DOHH2 (cell line): ENCODE results near the gene NOL4L.

ENCODE experiments used
- H3F3A ChIP-seq: fragments of 200-600 bp; sonication (generic), shearing (Covaris generic); 2 replicates; pipeline ENCODE4 v1.6.0; 2016; ENCODE audit warnings: antibody characterized with exemption, mild to moderate bottlenecking; ENCODE audit not compliant: control insufficient read depth, insufficient read depth
- H3K27ac ChIP-seq: fragments of 200-600 bp; sonication (generic); 2 replicates; pipeline ENCODE4 v1.5.1; 2014; ENCODE audit warnings: low read depth, mild to moderate bottlenecking, low read length, moderate library complexity
- H3K27me3 ChIP-seq: fragments of 200-600 bp; sonication (generic); 2 replicates; pipeline ENCODE4 v1.6.1; 2014; ENCODE audit warnings: mild to moderate bottlenecking, low read length, mixed read lengths; ENCODE audit not compliant: control insufficient read depth
- H3K36me3 ChIP-seq: fragments of 200-600 bp; sonication (generic); 2 replicates; pipeline ENCODE4 v1.6.1; 2014; ENCODE audit warnings: mild to moderate bottlenecking, low read length, moderate library complexity, mixed read lengths; ENCODE audit not compliant: control insufficient read depth
- H3K4me1 ChIP-seq: fragments of 200-600 bp; sonication (generic); 2 replicates; pipeline ENCODE4 v1.6.1; 2014; ENCODE audit warnings: mild to moderate bottlenecking, low read length, mixed read lengths; ENCODE audit not compliant: control insufficient read depth
- H3K4me2 ChIP-seq: fragments of 200-600 bp; sonication (generic); 2 replicates; pipeline ENCODE4 v1.6.0; 2014; ENCODE audit warnings: mild to moderate bottlenecking, low read length, moderate library complexity
- H3K4me3 ChIP-seq: fragments of 200-600 bp; sonication (generic); 2 replicates; pipeline ENCODE4 v1.5.1; 2014; ENCODE audit warnings: mild to moderate bottlenecking, low read length, mixed read lengths
- H3K79me2 ChIP-seq: fragments of 200-600 bp; sonication (generic); 2 replicates; pipeline ENCODE4 v1.6.1; 2014; ENCODE audit warnings: mild to moderate bottlenecking, low read length, mixed read lengths; ENCODE audit not compliant: control insufficient read depth
- H3K9me2 ChIP-seq: fragments of 200-600 bp; sonication (generic); replicated peaks from 2 replicates; pipeline ENCODE4 v1.6.1; 2014; ENCODE audit warnings: mild to moderate bottlenecking, low read length, mixed read lengths; ENCODE audit not compliant: control insufficient read depth
- H3K9me3 ChIP-seq: fragments of 200-600 bp; sonication (generic); 2 replicates; pipeline ENCODE4 v1.6.1; 2014; ENCODE audit warnings: antibody characterized with exemption, low read length, mixed read lengths; ENCODE audit not compliant: control insufficient read depth, insufficient read depth
- H4K20me1 ChIP-seq: fragments of 200-600 bp; sonication (generic); 2 replicates; pipeline ENCODE4 v1.6.0; 2014; ENCODE audit warnings: low read depth, mild to moderate bottlenecking, antibody characterized with exemption, low read length, moderate library complexity; ENCODE audit not compliant: control insufficient read depth, insufficient read depth
- CTCF ChIP-seq: fragments of 200-600 bp; sonication (generic); IDR thresholded peaks from one replicate; pipeline ENCODE4 v1.5.1; 2014; ENCODE audit warnings: antibody characterized with exemption, mild to moderate bottlenecking, low read depth, low read length; ENCODE audit not compliant: poor library complexity, severe bottlenecking
- EZH2phosphoT487 ChIP-seq: fragments of 200-600 bp; sonication (generic); IDR thresholded peaks from 2 replicates; pipeline ENCODE4 v1.6.1; 2017; ENCODE audit warnings: borderline replicate concordance, mild to moderate bottlenecking, antibody characterized with exemption, low read length, moderate library complexity, mixed read lengths

The NOL4L gene

GRCh38 chr20:32477594-32478512 is 107.3 kb downstream of the NOL4L start:
- Histone ChIP-seq H3K36me3 (no peaks in the 10 kb centered on the region), H3K4me2 (no peak overlapping the region), H4K20me1 (no peaks in the 10 kb centered on the region; the same call in 1 of the 2 replicates), H3K27me3 (peaks cover 8% of the 10 kb centered on the region), H3K9me3 (no peaks in the 10 kb centered on the region), H3K4me3 (no peak overlapping the region), H3F3A (peaks cover 4% of the 10 kb centered on the region; the same call in 1 of the 2 replicates), H3K9me2 (no peaks in the 10 kb centered on the region), H3K4me1 (peaks cover 18% of the 10 kb centered on the region), H3K27ac (no peak overlapping the region), H3K79me2 (no peaks in the 10 kb centered on the region)
- no peak for TF ChIP-seq CTCF
- TF ChIP-seq EZH2phosphoT487 = no peak

DNA sequence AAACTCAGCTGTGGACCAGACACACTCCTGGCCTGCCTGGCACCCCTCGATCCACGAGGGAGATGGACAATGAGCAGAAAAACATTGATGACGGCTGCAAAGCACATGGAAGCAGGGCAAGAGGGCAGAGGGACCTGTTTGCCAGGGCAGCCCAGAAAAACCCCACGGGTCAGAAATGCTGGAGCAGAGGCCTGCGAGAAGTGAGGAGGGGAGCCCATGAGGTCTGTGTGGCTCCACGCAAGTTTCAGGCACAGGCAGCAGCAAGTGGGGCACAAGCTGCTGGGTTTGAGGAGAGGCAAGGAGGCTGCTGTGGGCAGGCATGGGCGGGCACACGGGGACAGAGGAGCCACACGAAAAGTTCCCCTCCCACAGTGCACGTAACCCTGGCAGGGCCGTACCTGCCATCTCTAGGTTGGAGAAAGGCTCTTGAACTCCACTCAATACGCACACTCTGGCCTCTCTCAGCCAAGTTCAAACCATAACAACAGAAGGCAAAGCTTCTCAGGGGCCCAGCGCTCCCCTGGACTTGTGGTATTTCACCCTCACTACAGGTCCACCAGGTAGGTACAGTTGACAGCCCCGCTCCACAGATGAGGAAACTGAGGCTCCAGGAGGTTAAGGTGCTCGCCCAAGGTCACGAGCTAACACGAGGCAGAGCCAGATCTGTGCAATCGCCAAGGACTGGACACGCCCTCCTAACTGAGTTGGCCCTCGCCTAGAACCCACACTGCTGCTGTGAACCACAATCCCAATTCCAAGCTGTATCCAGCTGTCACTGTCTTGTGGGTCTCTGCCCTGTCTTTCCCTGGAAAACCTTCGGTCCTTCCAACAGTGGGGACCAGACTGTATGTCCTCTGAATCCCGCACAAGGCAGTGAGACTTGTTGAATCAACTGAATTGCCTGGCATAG is 108.2 kb downstream of the NOL4L start:
- Histone ChIP-seq H4K20me1 (no peaks in the 10 kb centered on the region; the same call in 1 of the 2 replicates), H3K9me2 (no peaks in the 10 kb centered on the region), H3K4me3 (no peak overlapping the region), H3K4me2 (no peak overlapping the region), H3K9me3 (no peaks in the 10 kb centered on the region), H3K27ac (no peak overlapping the region), H3K36me3 (no peaks in the 10 kb centered on the region), H3K4me1 (peaks cover 12% of the 10 kb centered on the region), H3K79me2 (no peaks in the 10 kb centered on the region), H3F3A (peaks cover 1% of the 10 kb centered on the region; the same call in 1 of the 2 replicates), H3K27me3 (peaks cover under 1% of the 10 kb centered on the region)
- TF ChIP-seq CTCF (no peak), EZH2phosphoT487 (no peak)

- no peaks in the 10 kb centered on the region for H3K9me2 ChIP-seq
- TF ChIP-seq CTCF (no peak), EZH2phosphoT487 (no peak)
- no peaks in the 10 kb centered on the region for H3K79me2 ChIP-seq
- H3K9me3 ChIP-seq = no peaks in the 10 kb centered on the region
- H4K20me1 ChIP-seq = no peaks in the 10 kb centered on the region; the same call in 1 of the 2 replicates
- no peaks in the 10 kb centered on the region for H3K36me3 ChIP-seq
- H3F3A ChIP-seq = no peaks in the 10 kb centered on the region
- no peaks in the 10 kb centered on the region for H3K27me3 ChIP-seq
- no peak overlapping the region for H3K4me3 ChIP-seq
- H3K4me1 ChIP-seq = peaks cover 17% of the 10 kb centered on the region
- H3K27ac ChIP-seq = no peak overlapping the region
- H3K4me2 ChIP-seq = peak overlapping the region; percentile 22
Observed at GRCh38 chr20:32474967-32475811, 109.9 kb downstream of the NOL4L start.
